ENCODE data around the gene RAB40AL.

The RAB40AL gene

GRCh38 chrX:102983205-102983604 lies 46.1 kb downstream of the RAB40AL start:
- no peak for DNase-seq

GRCh38 chrX:102985192-102985591 lies 48.1 kb downstream of the RAB40AL start:
- no peak for DNase-seq
